Small intestine (tissue), 7 donors: ENCODE data around the gene PACRG. TPM values are rescaled to one million over a fixed set of nuclear protein-coding genes. Genes with fewer than 3 reads are reported as not detected.

ENCODE experiments used
- DNase-seq, 2 donors: peaks; one replicate each; pipeline versions ENCODE4 v3.0.0 to v3.0.0-alpha.2; 2013
- FAIRE-seq: peaks from 2 replicates; lab custom pipeline; 2012; peaks lifted over from hg19 to GRCh38; lab: Jason Lieb, UNC
- H3K27ac ChIP-seq, 3 donors: one replicate each; pipeline ENCODE4 v1.5.1; 2013; ENCODE audit warnings: low read length in 2 of 3, mild to moderate bottlenecking in 2 of 3, control low read depth in 1 of 3, inconsistent platforms in 1 of 3, low read depth in 1 of 3, moderate library complexity in 1 of 3
- H3K27me3 ChIP-seq, 3 donors: one replicate each; pipeline ENCODE4 v1.6.1; 2013; ENCODE audit warnings: low read length in 3 of 3, inconsistent platforms in 1 of 3; ENCODE audit not compliant: control insufficient read depth in 3 of 3, insufficient read depth in 3 of 3
- H3K36me3 ChIP-seq, 3 donors: one replicate each; pipeline ENCODE4 v1.6.1; 2013; ENCODE audit warnings: low read length in 3 of 3, inconsistent platforms in 1 of 3, low read depth in 1 of 3, mild to moderate bottlenecking in 1 of 3, moderate library complexity in 1 of 3; ENCODE audit not compliant: control insufficient read depth in 3 of 3, insufficient read depth in 2 of 3
- H3K4me1 ChIP-seq, 3 donors: one replicate each; pipeline ENCODE4 v1.6.1; 2013; ENCODE audit warnings: low read length in 2 of 3, inconsistent platforms in 1 of 3, low read depth in 1 of 3, mild to moderate bottlenecking in 1 of 3, moderate library complexity in 1 of 3; ENCODE audit not compliant: control insufficient read depth in 3 of 3, insufficient read depth in 2 of 3
- H3K4me3 ChIP-seq, 3 donors: one replicate each; pipeline ENCODE4 v1.5.1; 2013; ENCODE audit warnings: low read length in 3 of 3, control low read depth in 1 of 3, inconsistent platforms in 1 of 3, low read depth in 1 of 3, mild to moderate bottlenecking in 1 of 3, moderate library complexity in 1 of 3
- H3K9me3 ChIP-seq, 2 donors: one replicate each; pipeline ENCODE4 v1.6.1; 2013; ENCODE audit warnings: low read depth in 1 of 2, low read length in 1 of 2; ENCODE audit not compliant: control insufficient read depth in 2 of 2, insufficient read depth in 1 of 2
- WGBS, 3 donors: extraction: QIAGEN DNeasy Blood & Tissue Kit; methylation state at CpG; one replicate each; pipeline ENCODE4 v1.1.7; 2013; 5-methylcytosine and 5-hydroxymethylcytosine counted together
- polyA plus RNA-seq, 4 donors: library from polyadenylated mRNA; stranded (reverse) in 3 of 4; unstranded in 1 of 4; fragments of 200-250 nt in 3 of 4; fragments of 120-200 nt in 1 of 4; gene quantifications; one replicate each; pipeline versions ENCODE4 v1.2.1 to v1.2.3, GENCODE V29; 2013
- donor health status: healthy with polysubstance abuse.
- donor health status: control.
- donor health status: control.
- donor health status: Bipolar disorder and iron deficiency.
- donor health status: healthy.

The PACRG gene
- polyA plus RNA-seq, 4 donors, result 0.49 to 1.5 TPM; not detected in 2

DNA sequence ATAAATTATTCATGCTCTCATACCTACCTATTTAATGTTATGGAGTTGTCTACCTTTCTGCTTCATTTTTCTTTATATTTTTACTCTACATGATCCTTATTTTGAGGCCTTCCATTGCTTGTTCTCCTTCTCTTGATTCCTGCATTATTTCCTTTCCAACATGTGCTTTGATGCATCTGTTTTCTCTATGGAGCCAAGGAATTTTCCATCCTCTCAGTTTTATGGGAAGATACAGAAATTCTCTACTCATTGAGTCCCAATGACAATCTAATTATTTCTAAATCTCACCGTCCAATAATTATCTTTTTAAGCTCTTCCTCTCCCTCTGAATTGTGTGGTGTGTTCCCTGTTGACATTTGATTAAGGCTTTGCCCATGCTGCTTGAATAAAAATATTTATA is 136.0 kb downstream of the PACRG start:
- no peaks in the 10 kb centered on the region for H3K9me3 ChIP-seq
- 68 to 83% (median 82%) methylated on average over 1 of the region's 1 CpG for WGBS, 3 donors
- H3K4me1 ChIP-seq, result no peaks in the 10 kb centered on the region
- H3K27ac ChIP-seq, result no peak overlapping the region
- no peaks in the 10 kb centered on the region for H3K27me3 ChIP-seq
- FAIRE-seq, result no peak
- no peak overlapping the region for H3K4me3 ChIP-seq
- DNase-seq, result no peak
- H3K36me3 ChIP-seq, result no peaks in the 10 kb centered on the region

DNA sequence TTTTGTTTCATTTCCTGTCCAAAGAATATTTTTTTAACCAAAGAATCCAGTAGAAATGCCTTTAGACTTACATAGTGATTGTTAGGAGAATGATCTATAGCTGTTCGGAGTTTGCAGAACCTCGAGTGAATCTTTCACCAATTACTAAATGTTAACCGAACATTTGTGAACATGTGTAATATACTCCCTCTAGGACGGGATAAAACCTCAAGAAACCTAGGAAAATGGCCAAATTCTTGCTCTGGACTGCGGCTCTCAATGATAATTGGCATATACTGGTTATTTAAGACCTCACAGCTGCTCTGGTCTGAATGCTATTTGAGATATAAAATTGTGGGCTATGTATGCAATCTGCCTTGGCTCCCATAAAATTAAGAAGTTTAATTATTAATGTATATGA is 137.1 kb downstream of the PACRG start:
- Histone ChIP-seq H3K4me1 (no peaks in the 10 kb centered on the region), H3K36me3 (no peaks in the 10 kb centered on the region), H3K4me3 (no peak overlapping the region), H3K27ac (no peak overlapping the region), H3K9me3 (no peaks in the 10 kb centered on the region), H3K27me3 (no peaks in the 10 kb centered on the region)
- FAIRE-seq (no peak), DNase-seq (no peak)
- 62 to 80% (median 77%) methylated on average over 5 of the region's 5 CpGs for WGBS, 3 donors

DNA sequence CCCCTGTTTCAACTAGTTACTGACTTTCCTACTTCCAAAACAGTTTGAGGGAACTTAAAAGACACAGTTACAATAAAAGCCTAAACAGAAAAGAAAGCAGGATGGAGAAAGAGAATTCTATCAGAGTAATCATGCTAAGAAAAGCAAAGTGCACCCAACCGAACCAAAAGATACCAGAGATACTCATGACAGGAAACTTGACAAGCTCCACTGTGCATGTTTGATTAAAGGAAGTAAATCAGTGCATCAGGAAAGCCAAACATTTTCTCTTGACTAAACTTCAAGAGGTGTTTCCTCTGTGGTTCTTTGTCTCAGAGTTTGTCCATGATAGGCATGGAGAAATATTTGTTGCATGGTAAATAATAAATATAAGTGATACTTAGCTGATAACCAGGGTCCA is 138.9 kb downstream of the PACRG start:
- 10 to 47% (median 31%) methylated on average over 1 of the region's 1 CpG for WGBS, 3 donors
- FAIRE-seq, result no peak
- H3K4me3 ChIP-seq, result no peak overlapping the region

DNA sequence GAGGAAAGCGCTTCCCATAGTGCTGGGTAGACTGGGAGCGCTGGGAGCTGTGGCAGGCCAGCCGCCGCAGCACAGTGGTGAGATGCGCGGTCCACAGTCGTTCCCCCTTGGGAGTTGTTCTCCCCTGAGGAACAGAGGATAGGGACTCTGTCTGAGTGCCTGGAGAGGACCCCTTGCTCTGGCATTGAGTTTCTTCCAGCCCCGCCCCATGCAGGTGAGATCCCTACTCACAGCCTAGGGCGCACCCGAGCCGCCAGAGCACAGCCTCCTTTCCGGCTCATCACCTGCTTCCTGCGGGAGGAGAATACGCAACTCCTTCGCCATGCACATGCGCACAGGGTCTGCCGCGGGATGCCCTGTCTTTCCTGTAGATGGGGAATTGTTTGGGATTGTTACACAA is 140.6 kb downstream of the PACRG start:
- Histone ChIP-seq H3K4me3 (no peak overlapping the region), H3K9me3 (no peaks in the 10 kb centered on the region), H3K27ac (no peak overlapping the region), H3K36me3 (no peaks in the 10 kb centered on the region), H3K27me3 (no peaks in the 10 kb centered on the region), H3K4me1 (no peaks in the 10 kb centered on the region)
- FAIRE-seq (no peak), DNase-seq (no peak)
- 93 to 94% (median 93%) methylated on average over 18 of the region's 18 CpGs for WGBS, 3 donors

More for the DNA sequence above, 138.9 kb downstream of the PACRG start:
- H3K9me3 ChIP-seq, result no peaks in the 10 kb centered on the region
- no peak for DNase-seq
- no peaks in the 10 kb centered on the region for H3K36me3 ChIP-seq
- H3K27me3 ChIP-seq, result no peaks in the 10 kb centered on the region
- H3K27ac ChIP-seq, result no peak overlapping the region
- H3K4me1 ChIP-seq, result no peaks in the 10 kb centered on the region

DNA sequence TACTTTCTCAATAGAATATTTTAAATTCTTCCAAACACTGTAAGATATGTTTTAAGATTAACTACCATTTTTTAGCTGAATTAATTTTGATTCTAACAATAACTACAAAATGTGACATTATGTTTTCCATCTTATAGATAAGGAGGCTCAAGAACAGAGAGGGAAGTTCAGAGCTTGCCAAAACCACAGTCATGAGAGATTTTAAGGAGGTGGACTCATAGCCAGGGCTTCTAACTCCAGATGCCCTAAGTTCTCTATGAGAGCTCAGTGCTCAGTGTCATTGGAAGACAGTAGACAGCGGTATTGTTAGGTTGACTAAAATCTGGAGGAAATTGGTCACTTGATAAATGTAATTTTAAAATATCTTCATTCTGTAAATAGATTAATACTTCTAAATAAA is 144.2 kb downstream of the PACRG start:
- Histone ChIP-seq H3K36me3 (no peaks in the 10 kb centered on the region), H3K27ac (no peak overlapping the region), H3K4me1 (no peaks in the 10 kb centered on the region), H3K4me3 (no peak overlapping the region), H3K9me3 (no peaks in the 10 kb centered on the region), H3K27me3 (no peaks in the 10 kb centered on the region)
- FAIRE-seq (no peak), DNase-seq (no peak)
- 66 to 97% (median 95%) methylated on average over 1 of the region's 1 CpG for WGBS, 3 donors

DNA sequence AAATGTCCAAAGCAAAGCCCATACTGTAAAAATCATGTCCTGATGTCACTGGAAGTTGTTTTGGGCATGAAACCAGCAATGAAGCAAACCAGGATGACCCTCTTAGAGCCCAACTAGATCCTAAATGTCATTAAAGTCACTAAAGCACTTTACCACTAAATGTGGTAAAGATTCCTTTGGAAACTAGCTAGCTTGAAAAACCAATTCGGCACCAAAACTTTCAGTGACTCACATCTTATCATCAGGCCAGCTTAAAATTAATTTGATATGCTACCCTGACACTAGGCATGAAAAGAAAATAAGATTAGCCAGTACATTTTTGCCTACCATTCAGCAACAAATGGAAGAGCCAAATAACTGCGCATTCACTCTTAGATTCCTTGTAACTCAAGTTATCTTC is 145.8 kb downstream of the PACRG start:
- 85 to 92% (median 90%) methylated on average over 2 of the region's 2 CpGs for WGBS, 3 donors
- Histone ChIP-seq H3K4me1 (no peaks in the 10 kb centered on the region), H3K27me3 (no peaks in the 10 kb centered on the region), H3K4me3 (no peak overlapping the region), H3K27ac (no peak overlapping the region), H3K9me3 (no peaks in the 10 kb centered on the region), H3K36me3 (no peaks in the 10 kb centered on the region)
- FAIRE-seq (no peak), DNase-seq (no peak)

DNA sequence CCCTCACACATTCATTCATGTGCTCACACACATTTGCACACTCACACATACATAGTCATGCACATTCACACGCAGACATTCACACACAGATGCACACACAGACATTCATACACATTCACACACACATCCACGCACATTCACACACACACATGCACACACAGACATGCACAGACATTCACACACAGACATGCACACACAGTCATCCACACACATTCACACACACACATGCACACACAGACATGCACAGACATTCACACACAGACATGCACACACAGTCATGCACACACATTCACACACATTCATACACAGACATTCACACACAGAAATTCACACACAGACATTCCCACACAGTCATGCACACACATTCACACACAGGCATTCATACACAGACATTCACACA is 147.3 kb downstream of the PACRG start:
- FAIRE-seq (no peak), DNase-seq (no peak)
- H3K9me3 ChIP-seq, result no peaks in the 10 kb centered on the region
- H3K36me3 ChIP-seq, result no peaks in the 10 kb centered on the region
- no peaks in the 10 kb centered on the region for H3K4me1 ChIP-seq
- WGBS, 3 donors, result 89 to 90% (median 89%) methylated on average over 2 of the region's 2 CpGs
- no peak overlapping the region for H3K27ac ChIP-seq
- H3K4me3 ChIP-seq, result no peak overlapping the region
- H3K27me3 ChIP-seq, result no peaks in the 10 kb centered on the region

DNA sequence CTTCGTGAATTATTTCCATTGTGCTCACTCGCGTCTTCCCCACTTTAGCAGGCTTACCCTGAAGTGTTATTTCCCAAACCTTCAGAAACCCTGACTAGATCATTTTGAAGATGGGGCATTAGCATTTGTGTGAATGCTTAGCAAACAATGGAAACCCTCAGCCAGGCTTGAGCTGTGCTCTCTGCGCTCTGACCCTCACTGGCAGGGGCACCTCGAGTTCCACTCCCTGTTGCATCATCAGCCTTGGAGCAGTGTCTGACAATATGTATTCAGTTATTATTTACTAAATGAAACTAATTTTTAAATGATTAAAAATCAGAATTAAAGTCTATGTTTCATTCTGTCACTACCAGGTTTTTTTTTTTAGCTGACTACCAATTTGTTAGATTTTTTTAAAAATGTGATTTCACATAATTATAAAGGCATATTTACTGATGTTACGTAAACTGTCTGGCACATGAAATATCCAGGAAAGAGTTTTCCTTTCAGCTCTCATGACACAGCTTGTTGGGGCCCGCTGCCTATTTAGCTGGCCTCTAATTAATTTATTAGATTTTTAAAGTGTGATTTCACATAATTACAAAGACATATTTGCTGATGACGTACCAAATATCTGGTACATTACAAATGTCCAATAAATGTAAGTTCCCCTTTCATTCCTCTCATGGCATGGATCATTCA is 155.2 kb downstream of the PACRG start:
- Histone ChIP-seq H3K4me3 (no peak overlapping the region), H3K9me3 (no peaks in the 10 kb centered on the region), H3K27ac (no peak overlapping the region), H3K27me3 (no peaks in the 10 kb centered on the region), H3K4me1 (no peaks in the 10 kb centered on the region), H3K36me3 (no peaks in the 10 kb centered on the region)
- no peak for FAIRE-seq
- no peak for DNase-seq
- 81 to 87% (median 83%) methylated on average over 8 of the region's 8 CpGs for WGBS, 3 donors
